ENCODE data around the gene MYO15B.
A peak's percentile ranks its signal among the peaks of the same experiment; 100 is the strongest.

The MYO15B gene

GRCh38 chr17:75604034-75604695 is 16.6 kb downstream of the MYO15B start:
- DNase-seq: peak in 1 of 4 experiments; percentile 2

GRCh38 chr17:75605790-75606189 is 18.2 kb downstream of the MYO15B start:
- DNase-seq: no peak

GRCh38 chr17:75607086-75607485 is 19.5 kb downstream of the MYO15B start:
- DNase-seq: no peak

- DNase-seq: no peak
Observed at GRCh38 chr17:75610103-75610984, 22.7 kb downstream of the MYO15B start.

- DNase-seq: no peak
Observed at GRCh38 chr17:75611851-75612429, 24.3 kb downstream of the MYO15B start.

- no peak for DNase-seq
Observed at GRCh38 chr17:75612906-75613626, 25.5 kb downstream of the MYO15B start.

- DNase-seq: no peak
Observed at GRCh38 chr17:75614006-75614405, 26.4 kb downstream of the MYO15B start.

- DNase-seq: no peak
Observed at GRCh38 chr17:75614556-75615270, 27.1 kb downstream of the MYO15B start.

GRCh38 chr17:75615301-75615700 is 27.7 kb downstream of the MYO15B start:
- DNase-seq: no peak

GRCh38 chr17:75616521-75617122 is 29.0 kb downstream of the MYO15B start:
- DNase-seq: no peak

- no peak for DNase-seq
Observed at GRCh38 chr17:75617218-75617617, 29.6 kb downstream of the MYO15B start.

GRCh38 chr17:75617675-75618074 is 30.1 kb downstream of the MYO15B start:
- DNase-seq: no peak

- peak in 3 of 4 experiments; percentile 24 to 44 (median 33) for DNase-seq
Observed at GRCh38 chr17:75619506-75620431, 32.2 kb downstream of the MYO15B start.

GRCh38 chr17:75621489-75621888 is 33.9 kb downstream of the MYO15B start:
- DNase-seq: no peak

- no peak for DNase-seq
Observed at GRCh38 chr17:75622076-75622475, 34.5 kb downstream of the MYO15B start.

GRCh38 chr17:75622771-75623273 is 35.2 kb downstream of the MYO15B start:
- DNase-seq: no peak

GRCh38 chr17:75623386-75623785 is 35.8 kb downstream of the MYO15B start:
- no peak for DNase-seq

GRCh38 chr17:75624021-75624420 is 36.4 kb downstream of the MYO15B start:
- DNase-seq: no peak

GRCh38 chr17:75624714-75625345 is 37.2 kb downstream of the MYO15B start:
- no peak for DNase-seq
